Testis (tissue), 2 donors: Measurements from ENCODE around the gene UFSP2.

Experiments used
- POLR2A ChIP-seq: fragments of 450-650 bp; IDR thresholded peaks from one replicate; pipeline ENCODE4 v1.6.1; 2017; ENCODE audit warnings: antibody characterized with exemption, mild to moderate bottlenecking, moderate library complexity
- TF ChIP-seq, protein P1 (sequence below), 3 experiments: fragments of 450-650 bp in 2 of 3; fragments of 200-600 bp in 1 of 3; sonication (generic) in 1 of 3; IDR thresholded peaks; one replicate each; pipeline ENCODE4 v1.5.1; 2016 to 2019; ENCODE audit warnings: antibody characterized with exemption in 3 of 3, mild to moderate bottlenecking in 2 of 3, moderate library complexity in 1 of 3

DNA sequence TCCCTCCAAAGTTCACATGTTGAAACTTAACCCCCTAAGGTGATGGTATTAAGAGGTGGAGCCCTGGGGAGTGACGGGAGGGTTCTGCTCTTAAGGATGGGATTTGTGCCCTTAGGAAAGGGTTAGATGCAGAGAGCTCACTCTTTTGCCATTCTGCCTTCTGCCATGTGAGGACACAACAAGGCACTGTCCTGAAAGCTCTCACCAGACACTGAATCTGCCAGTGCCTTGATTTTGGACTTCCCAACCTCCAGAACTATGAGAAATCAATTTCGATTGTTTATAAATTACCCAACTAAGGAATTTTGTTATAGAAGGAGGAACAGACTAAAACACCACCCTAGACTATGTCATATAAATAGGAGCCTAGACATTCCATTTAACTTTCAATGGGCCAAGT lies 41.7 kb downstream of the UFSP2 start:
- TF ChIP-seq, protein P1, sequence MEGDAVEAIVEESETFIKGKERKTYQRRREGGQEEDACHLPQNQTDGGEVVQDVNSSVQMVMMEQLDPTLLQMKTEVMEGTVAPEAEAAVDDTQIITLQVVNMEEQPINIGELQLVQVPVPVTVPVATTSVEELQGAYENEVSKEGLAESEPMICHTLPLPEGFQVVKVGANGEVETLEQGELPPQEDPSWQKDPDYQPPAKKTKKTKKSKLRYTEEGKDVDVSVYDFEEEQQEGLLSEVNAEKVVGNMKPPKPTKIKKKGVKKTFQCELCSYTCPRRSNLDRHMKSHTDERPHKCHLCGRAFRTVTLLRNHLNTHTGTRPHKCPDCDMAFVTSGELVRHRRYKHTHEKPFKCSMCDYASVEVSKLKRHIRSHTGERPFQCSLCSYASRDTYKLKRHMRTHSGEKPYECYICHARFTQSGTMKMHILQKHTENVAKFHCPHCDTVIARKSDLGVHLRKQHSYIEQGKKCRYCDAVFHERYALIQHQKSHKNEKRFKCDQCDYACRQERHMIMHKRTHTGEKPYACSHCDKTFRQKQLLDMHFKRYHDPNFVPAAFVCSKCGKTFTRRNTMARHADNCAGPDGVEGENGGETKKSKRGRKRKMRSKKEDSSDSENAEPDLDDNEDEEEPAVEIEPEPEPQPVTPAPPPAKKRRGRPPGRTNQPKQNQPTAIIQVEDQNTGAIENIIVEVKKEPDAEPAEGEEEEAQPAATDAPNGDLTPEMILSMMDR (IDR thresholded peaks at IDR 0.05): no peak
- no peak for TF ChIP-seq POLR2A
